ENCODE measurements around the gene RAB3GAP1. TPM values are rescaled to one million over a fixed set of nuclear protein-coding genes. Genes with fewer than 3 reads are reported as not detected.

The RAB3GAP1 gene
- total RNA-seq, 2 experiments from 2014 or later = 34.5 to 39.8 TPM

- ATAC-seq (no peak), DNase-seq (no peak)
- Mint-ChIP-seq H3K27me3 (no peaks in the 10 kb centered on the region), H3K9me3 (ENCODE audit: low read depth) (peaks cover 4% of the 10 kb centered on the region), H3K27ac (no peak overlapping the region), H3K4me3 (no peak overlapping the region), H3K36me3 (ENCODE audit: low read depth) (peaks cover 8% of the 10 kb centered on the region), H3K4me1 (no peaks in the 10 kb centered on the region)
- CTCF ChIA-PET = no interaction called here
- intact Hi-C loops (cut with DNase I, micrococcal nuclease) = no loop called here
- POLR2A ChIA-PET = no interaction called here
These were observed 134.0 kb downstream of the RAB3GAP1 start for GRCh38 chr2:135186054-135186453.

DNA sequence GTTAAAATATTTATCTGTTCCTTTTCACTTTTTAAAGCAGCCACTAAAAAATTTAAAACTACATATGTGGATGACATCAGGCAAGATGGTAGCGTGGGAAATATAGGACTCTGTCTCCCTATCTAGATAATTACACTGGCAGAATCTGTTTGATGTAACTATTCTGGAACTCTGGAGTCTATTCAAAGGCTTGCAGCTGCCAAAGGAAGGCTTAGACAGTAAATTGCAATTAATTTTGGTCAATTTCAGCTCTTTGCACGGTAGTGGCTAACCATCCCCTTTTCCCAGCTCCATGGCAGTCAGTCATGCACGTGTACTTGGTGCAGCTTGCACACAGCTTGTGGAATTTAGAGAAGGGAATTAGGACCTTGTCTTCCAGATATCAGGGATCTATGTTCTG, 135.2 kb downstream of the RAB3GAP1 start:
- Mint-ChIP-seq H3K9me3 (ENCODE audit: low read depth) (peaks cover 7% of the 10 kb centered on the region), H3K27me3 (no peaks in the 10 kb centered on the region), H3K27ac (no peak overlapping the region), H3K4me3 (no peak overlapping the region), H3K36me3 (ENCODE audit: low read depth) (peaks cover 8% of the 10 kb centered on the region), H3K4me1 (no peaks in the 10 kb centered on the region)
- POLR2A ChIA-PET = no interaction called here
- CTCF ChIA-PET = no interaction called here
- intact Hi-C loops (cut with DNase I, micrococcal nuclease) = no loop called here
- no peak for DNase-seq
- no peak for ATAC-seq

- H3K27me3 Mint-ChIP-seq = no peaks in the 10 kb centered on the region
- no peaks in the 10 kb centered on the region for H3K4me1 Mint-ChIP-seq
- H3K27ac Mint-ChIP-seq = no peak overlapping the region
- peaks cover 19% of the 10 kb centered on the region for H3K9me3 Mint-ChIP-seq (ENCODE audit: low read depth)
- DNase-seq (no peak), ATAC-seq (no peak)
- intact Hi-C loops (cut with DNase I, micrococcal nuclease) = no loop called here
- peaks cover 8% of the 10 kb centered on the region for H3K36me3 Mint-ChIP-seq (ENCODE audit: low read depth)
- H3K4me3 Mint-ChIP-seq = no peak overlapping the region
- ChIA-PET POLR2A (no interaction called here), CTCF (interaction anchor here (0.9 kb wide), 1 partner anchor 9 kb away, joined by 3 read pairs; no protein-coding TSS in a partner anchor)
These were observed 137.1 kb downstream of the RAB3GAP1 start for GRCh38 chr2:135189148-135189547.

- no peak for ATAC-seq
- ChIA-PET POLR2A (no interaction called here), CTCF (interaction anchor here (0.6 kb wide), 1 partner anchor 619 kb away, joined by 3 read pairs; no protein-coding TSS in a partner anchor)
- H3K4me3 Mint-ChIP-seq = no peak overlapping the region
- H3K27me3 Mint-ChIP-seq = no peaks in the 10 kb centered on the region
- peaks cover 22% of the 10 kb centered on the region for H3K9me3 Mint-ChIP-seq (ENCODE audit: low read depth)
- no peak for DNase-seq
- H3K27ac Mint-ChIP-seq = no peak overlapping the region
- H3K4me1 Mint-ChIP-seq = no peaks in the 10 kb centered on the region
- intact Hi-C loops (cut with DNase I, micrococcal nuclease) = no loop called here
- H3K36me3 Mint-ChIP-seq (ENCODE audit: low read depth) = peaks cover 8% of the 10 kb centered on the region
These were observed 138.7 kb downstream of the RAB3GAP1 start for GRCh38 chr2:135190799-135191198.

DNA sequence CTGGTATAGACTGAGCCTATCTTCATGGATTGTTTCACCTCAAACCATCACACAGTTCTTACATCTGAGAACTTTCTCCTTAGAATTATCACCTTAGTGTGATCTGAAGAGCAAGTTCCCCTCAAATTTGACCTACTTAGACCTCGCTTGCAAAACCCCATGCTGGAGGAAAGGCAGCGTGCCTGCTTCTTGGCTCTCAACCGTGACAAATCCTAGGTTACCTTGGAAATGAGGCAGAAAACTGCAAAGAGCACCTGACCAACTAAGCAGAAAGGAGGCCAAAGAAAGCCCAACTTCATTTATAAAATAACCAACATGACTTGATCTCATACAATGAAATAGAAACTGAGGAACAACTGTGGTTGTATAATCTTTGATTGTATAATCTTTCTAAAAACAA, 146.4 kb downstream of the RAB3GAP1 start:
- H3K4me3 Mint-ChIP-seq = no peak overlapping the region
- H3K36me3 Mint-ChIP-seq (ENCODE audit: low read depth) = no peaks in the 10 kb centered on the region
- no peak overlapping the region for H3K27ac Mint-ChIP-seq
- ATAC-seq = no peak
- intact Hi-C loops (cut with DNase I, micrococcal nuclease) = no loop called here
- DNase-seq = no peak
- peaks cover 5% of the 10 kb centered on the region for H3K9me3 Mint-ChIP-seq (ENCODE audit: low read depth)
- CTCF ChIA-PET = interaction anchor here (1.0 kb wide), 1 partner anchor 9 kb away, joined by 3 read pairs; no protein-coding TSS in a partner anchor
- POLR2A ChIA-PET = no interaction called here
- no peaks in the 10 kb centered on the region for H3K27me3 Mint-ChIP-seq
- no peaks in the 10 kb centered on the region for H3K4me1 Mint-ChIP-seq

DNA sequence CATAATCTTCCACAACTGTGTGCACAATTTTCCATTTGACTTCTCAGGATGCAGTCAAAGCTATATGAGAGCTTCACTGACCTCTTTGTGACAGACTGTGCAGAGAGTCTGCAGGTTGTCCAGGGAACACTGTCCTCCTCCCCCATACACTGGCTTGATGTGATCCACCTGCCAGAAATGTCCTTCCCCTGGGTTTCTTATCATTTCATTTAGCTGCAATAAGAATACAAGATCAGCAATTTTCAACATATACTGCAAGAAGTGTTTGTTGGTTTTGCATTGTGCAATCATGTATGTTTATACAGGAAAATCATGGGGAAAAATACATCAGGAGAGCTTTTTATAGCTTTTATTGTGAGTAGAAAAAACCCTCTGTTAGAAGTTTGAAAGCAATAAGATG, 150.7 kb downstream of the RAB3GAP1 start:
- CTCF ChIA-PET = interaction anchor here (1.2 kb wide), 1 partner anchor 198 kb away, joined by 4 read pairs; no protein-coding TSS in a partner anchor

GRCh38 chr2:135203944-135204343, 151.9 kb downstream of the RAB3GAP1 start:
- POLR2A ChIA-PET = no interaction called here

More for the DNA sequence above, 150.7 kb downstream of the RAB3GAP1 start:
- Mint-ChIP-seq H3K4me3 (no peak overlapping the region), H3K27me3 (no peaks in the 10 kb centered on the region), H3K36me3 (ENCODE audit: low read depth) (no peaks in the 10 kb centered on the region), H3K27ac (no peak overlapping the region), H3K4me1 (no peaks in the 10 kb centered on the region), H3K9me3 (ENCODE audit: low read depth) (no peaks in the 10 kb centered on the region)
- intact Hi-C loops (cut with DNase I, micrococcal nuclease) = no loop called here
- ATAC-seq = no peak
- no peak for DNase-seq
- POLR2A ChIA-PET = no interaction called here

DNA sequence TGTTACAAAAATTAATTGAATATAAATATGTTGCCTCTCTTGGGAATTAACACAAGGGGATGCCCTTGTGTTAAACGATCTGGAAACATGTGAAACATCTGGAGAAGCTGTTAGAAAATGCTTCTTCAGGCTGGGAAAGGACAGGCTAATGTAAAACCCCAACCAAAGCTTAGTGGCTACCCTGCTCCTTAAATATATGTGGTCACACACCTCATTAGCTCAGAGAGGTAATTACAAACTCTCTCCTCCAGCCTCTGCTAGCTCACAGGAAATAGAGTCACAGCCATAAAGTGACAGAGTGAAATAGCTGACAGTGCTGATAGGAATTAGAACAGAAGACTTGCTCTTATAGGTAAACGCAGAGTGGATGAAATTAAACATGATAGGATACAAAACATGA, 155.9 kb downstream of the RAB3GAP1 start:
- no peak for ATAC-seq
- no peak overlapping the region for H3K4me3 Mint-ChIP-seq
- H3K27me3 Mint-ChIP-seq = no peaks in the 10 kb centered on the region
- H3K4me1 Mint-ChIP-seq = no peaks in the 10 kb centered on the region
- ChIA-PET CTCF (interaction anchor here (1.2 kb wide), 1 partner anchor 204 kb away, joined by 3 read pairs; no protein-coding TSS in a partner anchor), POLR2A (no interaction called here)
- no peak overlapping the region for H3K27ac Mint-ChIP-seq
- intact Hi-C loops (cut with DNase I, micrococcal nuclease) = no loop called here
- no peaks in the 10 kb centered on the region for H3K9me3 Mint-ChIP-seq (ENCODE audit: low read depth)
- no peak for DNase-seq
- H3K36me3 Mint-ChIP-seq (ENCODE audit: low read depth) = no peaks in the 10 kb centered on the region

More at GRCh38 chr2:135203944-135204343, 151.9 kb downstream of the RAB3GAP1 start:
- Mint-ChIP-seq H3K4me1 (no peaks in the 10 kb centered on the region), H3K36me3 (ENCODE audit: low read depth) (no peaks in the 10 kb centered on the region), H3K27me3 (no peaks in the 10 kb centered on the region), H3K27ac (no peak overlapping the region), H3K4me3 (no peak overlapping the region), H3K9me3 (ENCODE audit: low read depth) (no peaks in the 10 kb centered on the region)
- intact Hi-C loops (cut with DNase I, micrococcal nuclease) = no loop called here
- no peak for ATAC-seq
- CTCF ChIA-PET = interaction anchor here (1.2 kb wide), 1 partner anchor 199 kb away, joined by 4 read pairs; no protein-coding TSS in a partner anchor
- DNase-seq = no peak

DNA sequence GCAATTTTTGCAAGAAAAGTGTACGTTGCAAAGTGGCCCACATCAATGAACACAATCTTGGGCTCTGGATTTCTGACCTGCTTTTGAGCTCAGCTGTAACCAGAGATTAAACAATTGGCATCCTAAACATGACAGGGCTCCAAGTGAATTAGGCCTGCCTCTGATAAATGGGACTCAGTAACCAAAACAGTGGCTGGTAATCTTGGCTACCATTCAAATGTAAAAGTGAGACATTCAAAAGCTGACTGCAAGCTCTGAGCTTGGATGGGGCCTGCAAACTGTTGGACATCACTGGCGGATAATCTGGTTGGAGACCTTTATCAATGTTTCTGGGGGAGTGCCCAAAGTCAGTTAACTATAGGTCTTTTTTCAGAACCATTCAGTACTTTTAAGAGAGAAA, 160.7 kb downstream of the RAB3GAP1 start:
- intact Hi-C loops (cut with DNase I, micrococcal nuclease) = no loop called here

GRCh38 chr2:135218426-135218825, 166.3 kb downstream of the RAB3GAP1 start:
- H3K27ac Mint-ChIP-seq = no peak overlapping the region
- intact Hi-C loops (cut with DNase I, micrococcal nuclease) = no loop called here
- no peak overlapping the region for H3K4me3 Mint-ChIP-seq
- DNase-seq = no peak
- no peaks in the 10 kb centered on the region for H3K9me3 Mint-ChIP-seq (ENCODE audit: low read depth)
- no peaks in the 10 kb centered on the region for H3K4me1 Mint-ChIP-seq
- H3K36me3 Mint-ChIP-seq (ENCODE audit: low read depth) = peaks cover 6% of the 10 kb centered on the region
- no peaks in the 10 kb centered on the region for H3K27me3 Mint-ChIP-seq
- no peak for ATAC-seq
- ChIA-PET CTCF (no interaction called here), POLR2A (no interaction called here)

More for the DNA sequence above, 160.7 kb downstream of the RAB3GAP1 start:
- POLR2A ChIA-PET = no interaction called here
- no peaks in the 10 kb centered on the region for H3K27me3 Mint-ChIP-seq
- DNase-seq (no peak), ATAC-seq (no peak)
- no peak overlapping the region for H3K27ac Mint-ChIP-seq
- H3K4me1 Mint-ChIP-seq = no peaks in the 10 kb centered on the region
- H3K36me3 Mint-ChIP-seq (ENCODE audit: low read depth) = peaks cover 6% of the 10 kb centered on the region
- no peaks in the 10 kb centered on the region for H3K9me3 Mint-ChIP-seq (ENCODE audit: low read depth)
- H3K4me3 Mint-ChIP-seq = no peak overlapping the region
- CTCF ChIA-PET = no interaction called here

DNA sequence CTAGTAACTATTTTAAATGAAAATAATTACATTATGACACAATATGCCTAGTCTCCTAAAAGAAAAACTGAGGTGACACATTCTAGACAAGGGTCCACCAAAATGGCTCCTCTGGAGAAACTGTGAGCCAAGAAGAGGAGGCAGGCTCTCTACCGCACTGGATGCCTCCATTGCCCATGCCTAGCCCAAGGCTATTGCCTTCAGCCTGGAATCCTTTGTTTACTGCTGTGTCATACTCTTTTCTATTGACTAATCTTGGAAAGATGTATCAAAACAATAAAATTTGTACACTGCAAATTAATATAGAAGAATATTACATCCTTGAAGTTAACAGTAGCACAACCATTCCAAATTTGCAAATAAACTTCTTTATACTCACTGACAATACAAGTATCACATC, 167.1 kb downstream of the RAB3GAP1 start:
- ATAC-seq = no peak
- POLR2A ChIA-PET = interaction anchor here (0.7 kb wide), 1 partner anchor 416 kb away, joined by 3 read pairs; no protein-coding TSS in a partner anchor
- H3K4me1 Mint-ChIP-seq = no peaks in the 10 kb centered on the region
- CTCF ChIA-PET = no interaction called here
- peaks cover 6% of the 10 kb centered on the region for H3K36me3 Mint-ChIP-seq (ENCODE audit: low read depth)
- H3K4me3 Mint-ChIP-seq = no peak overlapping the region
- no peaks in the 10 kb centered on the region for H3K27me3 Mint-ChIP-seq
- DNase-seq = no peak
- intact Hi-C loops (cut with DNase I, micrococcal nuclease) = no loop called here
- no peaks in the 10 kb centered on the region for H3K9me3 Mint-ChIP-seq (ENCODE audit: low read depth)
- no peak overlapping the region for H3K27ac Mint-ChIP-seq

Measured in activated CD4-positive, alpha-beta T cell treated with anti-CD3 and anti-CD28 coated beads for 36 hours (primary cell).